ENCODE data around the gene AOPEP. TPM values are rescaled to one million over a fixed set of nuclear protein-coding genes. Genes with fewer than 3 reads are reported as not detected.

AOPEP gene
- total and polyA plus RNA-seq, 11 donors, result 105 to 310 (median 185) TPM

DNA sequence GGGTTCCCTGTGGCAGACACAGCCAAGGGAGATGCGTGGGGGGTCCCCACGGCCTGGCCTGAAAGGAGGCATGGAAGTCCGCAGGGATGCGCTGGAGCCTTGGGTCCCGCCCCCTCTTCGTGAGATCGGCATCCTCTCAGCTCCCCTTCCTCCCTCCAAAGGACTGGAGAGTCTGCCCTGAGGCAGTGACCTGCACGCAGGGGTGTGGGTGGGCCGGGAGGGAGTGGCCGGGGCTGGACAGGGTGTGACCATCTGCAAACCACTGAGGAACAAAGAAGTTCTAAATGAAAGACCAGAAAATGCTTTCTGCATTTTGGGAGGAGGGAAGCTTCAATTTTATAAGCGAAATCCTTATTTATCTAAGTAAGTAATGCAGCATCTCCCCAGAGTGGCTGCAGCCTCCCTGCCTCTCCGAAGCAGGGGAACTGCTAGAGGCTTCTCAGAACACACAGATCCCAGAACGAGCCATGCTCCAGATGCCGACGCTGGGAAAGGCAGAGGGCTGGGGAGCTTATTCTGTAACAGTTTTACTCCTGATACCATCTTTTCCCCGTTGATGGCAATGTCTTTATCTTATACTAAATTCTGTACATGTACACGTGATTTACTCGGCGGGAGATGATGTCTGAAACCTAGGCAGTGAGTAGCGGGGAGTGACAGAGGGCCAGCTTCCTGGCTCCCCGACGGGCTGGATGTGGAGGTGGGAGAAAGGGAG is 369.3 kb downstream of the AOPEP start:
- TF ChIP-seq POLR2A (IDR thresholded peaks at IDR 0.05) (no peak), CTCF (IDR thresholded peaks at IDR 0.05) (no peak)
- peaks cover 8 to 96% (median 60%) of the 10 kb centered on the region in 12 donors for H3K4me1 ChIP-seq

DNA sequence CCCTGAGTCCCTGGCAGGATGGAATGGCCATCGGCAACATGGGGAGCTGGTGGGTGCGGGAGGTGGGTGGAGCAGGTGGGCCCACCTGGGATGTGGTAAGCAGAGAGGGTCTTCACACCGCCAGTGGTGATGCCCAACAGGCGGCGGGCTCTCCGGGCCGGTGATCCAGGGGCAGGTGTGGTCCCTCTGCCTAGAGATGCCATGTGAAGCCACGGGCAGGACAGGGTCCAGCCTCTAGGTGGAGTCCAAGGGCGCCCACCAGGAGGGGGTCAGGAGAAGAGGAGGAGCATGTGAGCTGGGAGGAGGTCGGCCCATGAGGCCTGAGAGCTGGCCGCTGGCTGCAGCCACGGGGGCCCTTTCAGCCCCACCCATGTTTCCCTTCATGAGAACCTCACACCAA is 369.9 kb downstream of the AOPEP start:
- ATAC-seq (no peak), DNase-seq (peak in 1 of 5 donors; percentile 26)
- intact Hi-C loops (cut with DNase I), result no loop called here
- Histone ChIP-seq H3K27ac (peak overlapping the region in 3 of 12 donors; percentile 10 to 64 (median 36)), H3K4me1 (peaks cover 2 to 96% (median 55%) of the 10 kb centered on the region in 12 donors), H3K27me3 (no peaks in the 10 kb centered on the region), H3K36me3 (peaks cover 0 to 41% (median 13%) of the 10 kb centered on the region in 9 donors), H3K4me3 (no peak overlapping the region), H3K9me3 (no peaks in the 10 kb centered on the region)
- 92 to 97% (median 95%) methylated on average over 9 to 12 of the region's 12 CpGs for WGBS, 4 donors
- TF ChIP-seq POLR2A (IDR thresholded peaks at IDR 0.05) (no peak), CTCF (IDR thresholded peaks at IDR 0.05) (peak in 1 of 12 donors; percentile 16)

More for the DNA sequence above, 369.3 kb downstream of the AOPEP start:
- H3K27ac ChIP-seq, result peak overlapping the region in 8 of 12 donors; percentile 13 to 64 (median 50)
- 64 to 78% (median 71%) methylated on average over 22 of the region's 22 CpGs for WGBS, 4 donors
- H3K4me3 ChIP-seq, result no peak overlapping the region
- no peaks in the 10 kb centered on the region for H3K9me3 ChIP-seq
- no peaks in the 10 kb centered on the region for H3K27me3 ChIP-seq
- ATAC-seq (no peak), DNase-seq (peak in 1 of 5 donors; percentile 17)
- peaks cover 0 to 36% (median 10%) of the 10 kb centered on the region in 9 donors for H3K36me3 ChIP-seq
- intact Hi-C loops (cut with DNase I), result no loop called here

DNA sequence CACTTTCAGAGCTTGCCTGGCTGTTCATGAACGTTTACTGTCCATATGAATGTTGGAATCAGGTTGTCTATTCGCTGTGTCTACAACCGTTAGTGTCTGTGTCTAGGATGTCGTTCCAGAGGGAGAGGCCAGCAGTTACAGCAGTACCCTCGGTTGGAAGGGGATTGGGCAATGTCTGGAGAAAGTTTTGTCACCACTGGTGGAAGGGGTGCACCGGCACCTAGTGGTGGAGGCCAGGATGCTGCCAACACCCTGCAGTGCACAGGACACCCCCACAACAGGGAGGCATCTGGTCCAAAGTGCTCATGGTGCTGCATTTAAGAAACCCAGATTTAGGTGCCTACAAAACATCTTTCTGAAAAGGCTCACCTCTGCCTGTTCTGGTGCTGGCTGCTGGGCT is 370.3 kb downstream of the AOPEP start:
- TF ChIP-seq CTCF (IDR thresholded peaks at IDR 0.05), result peak in 1 of 12 donors; percentile 2
- TF ChIP-seq POLR2A (IDR thresholded peaks at IDR 0.05), result no peak
- ATAC-seq (no peak), DNase-seq (no peak)
- peaks cover 0 to 45% (median 13%) of the 10 kb centered on the region in 9 donors for H3K36me3 ChIP-seq
- H3K4me3 ChIP-seq, result no peak overlapping the region
- intact Hi-C loops (cut with DNase I), result no loop called here
- no peaks in the 10 kb centered on the region for H3K27me3 ChIP-seq
- H3K27ac ChIP-seq, result peak overlapping the region in 2 of 12 donors; percentile 1 to 10
- WGBS, 4 donors, result 82 to 89% (median 84%) methylated on average over 5 to 6 of the region's 6 CpGs
- no peaks in the 10 kb centered on the region for H3K9me3 ChIP-seq
- H3K4me1 ChIP-seq, result peaks cover 0 to 96% (median 52%) of the 10 kb centered on the region in 12 donors

- Histone ChIP-seq H3K4me1 (peaks cover 0 to 96% (median 49%) of the 10 kb centered on the region in 12 donors), H3K36me3 (peaks cover 0 to 46% (median 13%) of the 10 kb centered on the region in 9 donors), H3K9me3 (no peaks in the 10 kb centered on the region), H3K27me3 (no peaks in the 10 kb centered on the region), H3K4me3 (no peak overlapping the region), H3K27ac (no peak overlapping the region)
- no peak for TF ChIP-seq POLR2A (IDR thresholded peaks at IDR 0.05)
- no peak for TF ChIP-seq CTCF (IDR thresholded peaks at IDR 0.05)
- DNase-seq (no peak), ATAC-seq (no peak)
- intact Hi-C loops (cut with DNase I), result no loop called here
- WGBS, 4 donors, result 91 to 98% (median 93%) methylated on average over 7 of the region's 7 CpGs
Measured at GRCh38 chr9:95097279-95097678, 370.8 kb downstream of the AOPEP start.

Measured in heart left ventricle (tissue), 16 donors.